Fibroblast of pulmonary artery (primary cell): Measurements from ENCODE around the gene DDIAS.
"Not testable (repeated sequence)": the region's sequence is repeated elsewhere in the genome, so short reads cannot be mapped to it uniquely, and the experiment has no call there.

Experiments used
- DNase-seq: peaks from one replicate; pipeline ENCODE4 v3.0.0-alpha.2; 2010; ENCODE audit warnings: low read depth
- H3K4me3 ChIP-seq: replicated peaks from 2 replicates; pipeline ENCODE4 v1.5.1; 2011; ENCODE audit warnings: low read depth, mild to moderate bottlenecking, control low read depth, low read length, moderate library complexity
- CTCF ChIP-seq: IDR thresholded peaks from 2 replicates; pipeline ENCODE4 v1.5.1; 2011; ENCODE audit warnings: mild to moderate bottlenecking, control low read depth, low read length, inconsistent platforms; ENCODE audit errors: missing control alignments

The DDIAS gene

GRCh38 chr11:82901165-82901921 is at the start of gene DDIAS:
Gene DDIAS (plus strand): TSS chr11:82901736. CDS start chr11:82914739, 13,003 bp downstream.
- peak within 1 kb of the TSS; percentile 87 for H3K4me3 ChIP-seq
- TF ChIP-seq CTCF, result no peak
- DNase-seq, result peak; percentile 98

GRCh38 chr11:82854242-82854641 is 47.3 kb upstream of the DDIAS start:
- TF ChIP-seq CTCF, result no peak
- no peak overlapping the region for H3K4me3 ChIP-seq
- peak; percentile 26 for DNase-seq

GRCh38 chr11:82854916-82855315 is 46.6 kb upstream of the DDIAS start:
- not testable (repeated sequence) for DNase-seq, H3K4me3 ChIP-seq

GRCh38 chr11:82855616-82856015 is 45.9 kb upstream of the DDIAS start:
- H3K4me3 ChIP-seq, result no peak overlapping the region
- TF ChIP-seq CTCF, result no peak
- no peak for DNase-seq

GRCh38 chr11:82857145-82857544 is 44.4 kb upstream of the DDIAS start:
- TF ChIP-seq CTCF, result no peak
- no peak for DNase-seq
- no peak overlapping the region for H3K4me3 ChIP-seq

GRCh38 chr11:82858133-82858532 is 43.4 kb upstream of the DDIAS start:
- H3K4me3 ChIP-seq, result no peak overlapping the region
- TF ChIP-seq CTCF, result no peak
- no peak for DNase-seq

- no peak for TF ChIP-seq CTCF
- H3K4me3 ChIP-seq, result no peak overlapping the region
- DNase-seq, result peak; percentile 71
These were observed 42.9 kb upstream of the DDIAS start for GRCh38 chr11:82858556-82859091.
